ENCODE results near the gene CLCN1.

CLCN1 gene

DNA sequence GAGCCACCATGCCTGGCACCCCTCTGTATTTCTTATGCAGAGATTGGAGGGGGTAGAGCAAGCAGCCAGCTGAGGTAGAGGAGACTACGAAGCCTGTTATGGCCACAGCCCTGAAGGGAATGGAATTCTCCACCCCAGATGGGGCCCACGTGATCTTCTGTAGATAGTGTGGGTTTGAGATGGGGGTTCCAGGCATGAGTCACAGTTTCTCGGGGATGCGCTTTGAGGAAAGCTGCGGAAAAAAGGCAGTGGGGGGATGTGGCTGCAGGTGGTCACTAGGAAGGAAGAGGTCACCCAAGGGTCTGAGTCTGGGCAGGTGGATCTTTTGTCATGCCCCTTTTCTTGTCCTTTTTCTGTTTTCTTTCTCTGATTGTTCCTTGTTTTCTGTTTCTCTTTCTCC, 35.1 kb downstream of the CLCN1 start:
- Histone ChIP-seq H3K36me3 (ENCODE audit: insufficient read depth) (no peaks in the 10 kb centered on the region), H4K20me1 (ENCODE audit: insufficient read depth) (no peaks in the 10 kb centered on the region), H3K9ac (no peak overlapping the region), H3K27me3 (ENCODE audit: insufficient read depth, low read depth) (no peaks in the 10 kb centered on the region), H3K79me2 (ENCODE audit: insufficient read depth, low read depth) (no peaks in the 10 kb centered on the region), H3K4me3 (IDR thresholded peaks at IDR 0.05; ENCODE audit: insufficient read depth, low read depth, low read length) (no peak overlapping the region), H3K27ac (no peak overlapping the region), H3K4me1 (ENCODE audit: low read depth, poor library complexity, severe bottlenecking) (no peaks in the 10 kb centered on the region), H2AFZ (ENCODE audit: low read depth) (no peak overlapping the region), H3K4me2 (no peak overlapping the region)
- no peak for TF ChIP-seq CTCF (conservative IDR thresholded peaks at IDR 0.05; ENCODE audit: low read depth, low read length)

DNA sequence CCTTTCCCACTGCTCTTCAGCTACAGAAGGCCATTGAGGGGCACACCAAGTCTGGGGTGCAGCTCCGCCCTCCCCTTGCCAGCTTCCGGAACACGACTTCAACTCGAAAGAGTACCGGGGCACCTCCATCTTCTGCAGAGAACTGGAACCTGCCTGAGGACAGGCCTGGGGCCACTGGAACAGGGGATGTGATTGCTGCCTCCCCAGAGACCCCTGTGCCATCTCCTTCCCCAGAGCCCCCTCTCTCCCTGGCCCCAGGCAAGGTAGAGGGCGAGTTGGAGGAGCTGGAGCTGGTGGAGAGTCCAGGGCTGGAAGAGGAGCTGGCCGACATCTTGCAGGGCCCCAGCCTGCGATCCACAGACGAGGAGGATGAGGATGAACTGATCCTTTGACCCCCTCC, 35.7 kb downstream of the CLCN1 start:
- Histone ChIP-seq H3K36me3 (ENCODE audit: insufficient read depth) (no peaks in the 10 kb centered on the region), H4K20me1 (ENCODE audit: insufficient read depth) (no peaks in the 10 kb centered on the region), H2AFZ (ENCODE audit: low read depth) (no peak overlapping the region), H3K9ac (no peak overlapping the region), H3K4me3 (IDR thresholded peaks at IDR 0.05; ENCODE audit: insufficient read depth, low read depth, low read length) (no peak overlapping the region), H3K4me1 (ENCODE audit: low read depth, poor library complexity, severe bottlenecking) (no peaks in the 10 kb centered on the region), H3K4me2 (no peak overlapping the region), H3K79me2 (ENCODE audit: insufficient read depth, low read depth) (no peaks in the 10 kb centered on the region), H3K27ac (no peak overlapping the region), H3K27me3 (ENCODE audit: insufficient read depth, low read depth) (no peaks in the 10 kb centered on the region)
- TF ChIP-seq CTCF (conservative IDR thresholded peaks at IDR 0.05; ENCODE audit: low read depth, low read length): no peak

DNA sequence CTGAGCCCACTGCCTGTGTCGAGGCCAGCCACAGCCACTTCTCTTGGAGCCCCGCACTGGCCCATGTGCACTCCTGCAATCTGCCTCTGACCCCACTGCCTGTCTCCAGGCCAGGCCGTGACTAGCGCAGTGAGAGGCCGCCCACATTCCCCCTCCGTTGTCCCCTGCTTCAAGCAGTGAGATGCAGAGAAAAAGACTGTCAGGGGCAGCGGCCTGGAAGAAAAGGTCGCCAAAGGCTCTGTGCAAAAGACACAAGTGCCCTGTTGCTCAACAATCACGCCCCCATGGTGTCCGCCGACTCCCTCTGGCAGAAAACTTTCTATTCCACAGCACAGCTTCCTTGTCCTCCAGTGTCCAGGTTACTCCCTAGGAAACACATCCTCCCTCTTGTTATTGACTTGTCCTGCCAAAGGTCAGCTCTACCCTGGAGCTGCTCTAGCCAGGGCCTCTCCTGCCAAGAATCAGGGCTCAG, 36.7 kb downstream of the CLCN1 start:
- H2AFZ ChIP-seq (ENCODE audit: low read depth): no peak overlapping the region
- TF ChIP-seq CTCF (conservative IDR thresholded peaks at IDR 0.05; ENCODE audit: low read depth, low read length): no peak
- H3K4me3 ChIP-seq (IDR thresholded peaks at IDR 0.05; ENCODE audit: insufficient read depth, low read depth, low read length): no peak overlapping the region
- no peaks in the 10 kb centered on the region for H3K27me3 ChIP-seq (ENCODE audit: insufficient read depth, low read depth)
- H3K79me2 ChIP-seq (ENCODE audit: insufficient read depth, low read depth): no peaks in the 10 kb centered on the region
- no peaks in the 10 kb centered on the region for H4K20me1 ChIP-seq (ENCODE audit: insufficient read depth)
- no peak overlapping the region for H3K4me2 ChIP-seq
- no peaks in the 10 kb centered on the region for H3K36me3 ChIP-seq (ENCODE audit: insufficient read depth)
- no peaks in the 10 kb centered on the region for H3K4me1 ChIP-seq (ENCODE audit: low read depth, poor library complexity, severe bottlenecking)
- H3K27ac ChIP-seq: no peak overlapping the region
- no peak overlapping the region for H3K9ac ChIP-seq

DNA sequence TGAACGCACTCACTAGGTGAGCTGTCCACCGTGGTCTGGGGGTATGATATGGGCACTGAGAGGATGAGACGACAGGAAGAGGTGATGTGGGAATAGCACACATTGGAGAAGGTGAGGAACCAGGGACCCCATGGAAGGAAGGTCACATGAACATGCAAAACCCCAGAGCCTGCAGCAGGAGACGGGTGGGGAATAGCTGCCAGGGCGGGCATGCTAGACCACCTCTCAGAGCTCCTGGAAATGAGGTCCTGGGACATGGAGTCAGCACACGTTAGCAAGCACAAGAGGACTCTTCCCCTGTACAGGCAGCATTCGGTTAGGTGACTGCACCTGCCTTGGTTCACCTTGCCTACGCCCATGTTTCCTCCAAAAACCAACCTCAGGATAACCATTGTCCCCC, 38.5 kb downstream of the CLCN1 start:
- no peak for TF ChIP-seq CTCF (conservative IDR thresholded peaks at IDR 0.05; ENCODE audit: low read depth, low read length)
- Histone ChIP-seq H3K9ac (no peak overlapping the region), H3K79me2 (ENCODE audit: insufficient read depth, low read depth) (no peaks in the 10 kb centered on the region), H3K4me3 (IDR thresholded peaks at IDR 0.05; ENCODE audit: insufficient read depth, low read depth, low read length) (no peak overlapping the region), H3K4me1 (ENCODE audit: low read depth, poor library complexity, severe bottlenecking) (no peaks in the 10 kb centered on the region), H4K20me1 (ENCODE audit: insufficient read depth) (no peaks in the 10 kb centered on the region), H3K27ac (no peak overlapping the region), H2AFZ (ENCODE audit: low read depth) (no peak overlapping the region), H3K4me2 (no peak overlapping the region), H3K36me3 (ENCODE audit: insufficient read depth) (no peaks in the 10 kb centered on the region), H3K27me3 (ENCODE audit: insufficient read depth, low read depth) (no peaks in the 10 kb centered on the region)
